GM23248 (cell line): ENCODE data around the gene MAPKBP1. TPM values are rescaled to one million over a fixed set of nuclear protein-coding genes. Genes with fewer than 3 reads are reported as not detected.

Experiments
- DNase-seq: peaks from one replicate; pipeline ENCODE4 v3.0.0-alpha.2; 2015
- H2AFZ ChIP-seq: fragments of 200-600 bp; sonication (generic); 2 replicates; pipeline ENCODE4 v1.6.1; 2016; ENCODE audit warnings: antibody characterized with exemption
- H3F3A ChIP-seq: fragments of 200-600 bp; sonication (generic); 2 replicates; pipeline ENCODE4 v1.6.1; 2016; ENCODE audit warnings: mild to moderate bottlenecking, antibody characterized with exemption, mixed run types; ENCODE audit not compliant: insufficient read depth
- H3K27ac ChIP-seq: fragments of 200-600 bp; sonication (generic); 2 replicates; pipeline ENCODE4 v1.5.1; 2016; ENCODE audit warnings: mild to moderate bottlenecking
- H3K27me3 ChIP-seq: fragments of 200-600 bp; sonication (generic); replicated peaks from 2 replicates; pipeline ENCODE4 v1.6.1; 2016; ENCODE audit warnings: mild to moderate bottlenecking; ENCODE audit not compliant: insufficient read depth
- H3K36me3 ChIP-seq: fragments of 200-600 bp; sonication (generic); 2 replicates; pipeline ENCODE4 v1.6.1; 2016; ENCODE audit warnings: low read depth, mild to moderate bottlenecking
- H3K4me1 ChIP-seq: fragments of 200-600 bp; sonication (generic); 2 replicates; pipeline ENCODE4 v1.6.1; 2016; ENCODE audit warnings: mild to moderate bottlenecking; ENCODE audit not compliant: insufficient read depth
- H3K4me2 ChIP-seq: fragments of 200-600 bp; sonication (generic); one replicate; pipeline ENCODE4 v1.6.1; 2016; ENCODE audit warnings: mild to moderate bottlenecking; ENCODE audit not compliant: unreplicated experiment
- H3K4me3 ChIP-seq: fragments of 200-600 bp; sonication (generic); 2 replicates; pipeline ENCODE4 v1.5.1; 2016; ENCODE audit warnings: mild to moderate bottlenecking
- H3K79me2 ChIP-seq: fragments of 200-600 bp; sonication (generic); 2 replicates; pipeline ENCODE4 v1.6.1; 2016; ENCODE audit warnings: mild to moderate bottlenecking; ENCODE audit not compliant: insufficient read depth
- H3K9ac ChIP-seq: fragments of 200-600 bp; sonication (generic); 2 replicates; pipeline ENCODE4 v1.6.1; 2016; ENCODE audit warnings: mild to moderate bottlenecking
- H3K9me2 ChIP-seq: fragments of 200-600 bp; sonication (generic); 2 replicates; pipeline ENCODE4 v1.6.1; 2016; ENCODE audit warnings: mixed run types, mild to moderate bottlenecking, moderate library complexity; ENCODE audit not compliant: insufficient read depth
- H3K9me3 ChIP-seq: fragments of 200-600 bp; sonication (generic); one replicate; pipeline ENCODE4 v1.6.1; 2017; ENCODE audit warnings: low read depth
- H4K20me1 ChIP-seq: fragments of 200-600 bp; sonication (generic); 2 replicates; pipeline ENCODE4 v1.6.0; 2016; ENCODE audit not compliant: insufficient read depth
- EZH2 ChIP-seq: fragments of 200-600 bp; sonication (generic); IDR thresholded peaks from 2 replicates; pipeline ENCODE4 v1.6.1; 2018; ENCODE audit warnings: antibody characterized with exemption, mild to moderate bottlenecking; ENCODE audit not compliant: insufficient read depth, poor library complexity, severe bottlenecking
- EZH2phosphoT487 ChIP-seq: fragments of 200-600 bp; sonication (generic); IDR thresholded peaks from 2 replicates; pipeline ENCODE4 v1.6.1; 2018; ENCODE audit warnings: antibody characterized with exemption, moderate library complexity, mild to moderate bottlenecking, low read depth; ENCODE audit not compliant: insufficient read depth
- WGBS, 2 experiments: methylation state at CpG; one replicate each; pipeline ENCODE4 v1.1.6; 2015 to 2017; ENCODE audit warnings: low lambda C conversion rate in 2 of 2, low coverage in 1 of 2; ENCODE audit errors: missing lambda C conversion rate in 2 of 2; 5-methylcytosine and 5-hydroxymethylcytosine counted together
- in situ Hi-C: fragments of 300-500 bp; cut with MboI; formaldehyde crosslinking; loops from 2 replicates; pipeline ENCODE4 v1.15.0; 2020
- polyA plus RNA-seq: library from polyadenylated mRNA; unstranded; fragments of >200 nt; fragmentation: Nextera tagmentation; extraction: Ambion mirVana; gene quantifications from 2 replicates; pipeline ENCODE4 v1.2.1, GENCODE V29; 2016
- total RNA-seq: library from RNA; depleted of rRNA; stranded (reverse); fragments of >200 nt; shearing (Covaris generic); gene quantifications from 2 replicates; pipeline ENCODE4 v1.2.3, GENCODE V29; 2014

The MAPKBP1 gene
- total and polyA plus RNA-seq, 2 experiments from 2014 or later: 5.2 to 8.5 TPM

- no peaks in the 10 kb centered on the region for H3K36me3 ChIP-seq
These were observed 9.0 kb downstream of the MAPKBP1 start for GRCh38 chr15:41783296-41783695.

GRCh38 chr15:41788262-41788661, 14.0 kb downstream of the MAPKBP1 start:
- H3K9me3 ChIP-seq: no peaks in the 10 kb centered on the region
- H3K27ac ChIP-seq: no peak overlapping the region
- H3K4me1 ChIP-seq: peaks cover 22% of the 10 kb centered on the region
- H3F3A ChIP-seq: peaks cover 24% of the 10 kb centered on the region
- H3K9ac ChIP-seq: no peak overlapping the region
- H3K9me2 ChIP-seq: no peaks in the 10 kb centered on the region
- H3K27me3 ChIP-seq: no peaks in the 10 kb centered on the region
- H3K4me2 ChIP-seq: no peak overlapping the region
- H3K4me3 ChIP-seq: no peak overlapping the region
- 91 to 100% methylated on average over 3 of the region's 3 CpGs for WGBS, 2 experiments
- peaks cover 97% of the 10 kb centered on the region for H3K79me2 ChIP-seq
- TF ChIP-seq EZH2phosphoT487 (no peak), EZH2 (no peak)
- no peaks in the 10 kb centered on the region for H4K20me1 ChIP-seq
- no peaks in the 10 kb centered on the region for H3K36me3 ChIP-seq
- no peak for DNase-seq
- in situ Hi-C loops: no loop called here
- H2AFZ ChIP-seq: no peak overlapping the region

More at GRCh38 chr15:41783296-41783695, 9.0 kb downstream of the MAPKBP1 start:
- H3K4me3 ChIP-seq: no peak overlapping the region
- H3K9me3 ChIP-seq: no peaks in the 10 kb centered on the region
- peaks cover 18% of the 10 kb centered on the region for H3K4me1 ChIP-seq
- H3K9me2 ChIP-seq: no peaks in the 10 kb centered on the region
- peaks cover 23% of the 10 kb centered on the region for H3F3A ChIP-seq
- no peak overlapping the region for H3K27ac ChIP-seq
- H2AFZ ChIP-seq: no peak overlapping the region
- DNase-seq: no peak
- 48 to 69% methylated on average over 1 of the region's 1 CpG for WGBS, 2 experiments
- no peak overlapping the region for H3K9ac ChIP-seq
- TF ChIP-seq EZH2 (no peak), EZH2phosphoT487 (no peak)
- no peak overlapping the region for H3K4me2 ChIP-seq
- no peaks in the 10 kb centered on the region for H4K20me1 ChIP-seq
- in situ Hi-C loops: no loop called here
- peaks cover 99% of the 10 kb centered on the region for H3K79me2 ChIP-seq
- H3K27me3 ChIP-seq: no peaks in the 10 kb centered on the region

GRCh38 chr15:41789236-41789635, 15.0 kb downstream of the MAPKBP1 start:
- Histone ChIP-seq H3K4me2 (no peak overlapping the region), H3K27ac (no peak overlapping the region), H3K27me3 (no peaks in the 10 kb centered on the region), H2AFZ (no peak overlapping the region), H3K9me3 (no peaks in the 10 kb centered on the region), H3K4me1 (peaks cover 32% of the 10 kb centered on the region), H3K9me2 (no peaks in the 10 kb centered on the region), H3K79me2 (peaks cover 94% of the 10 kb centered on the region), H3F3A (peaks cover 30% of the 10 kb centered on the region), H4K20me1 (no peaks in the 10 kb centered on the region), H3K9ac (no peak overlapping the region), H3K36me3 (no peaks in the 10 kb centered on the region), H3K4me3 (no peak overlapping the region)
- in situ Hi-C loops: no loop called here
- TF ChIP-seq EZH2: no peak
- no peak for TF ChIP-seq EZH2phosphoT487
- no peak for DNase-seq
- WGBS, 2 experiments: 95 to 99% methylated on average over 4 of the region's 4 CpGs

GRCh38 chr15:41789662-41790061, 15.4 kb downstream of the MAPKBP1 start:
- no peak for DNase-seq
- Histone ChIP-seq H3K27ac (no peak overlapping the region), H3F3A (peaks cover 35% of the 10 kb centered on the region), H3K27me3 (no peaks in the 10 kb centered on the region), H3K79me2 (peaks cover 94% of the 10 kb centered on the region), H3K9me3 (no peaks in the 10 kb centered on the region), H3K4me3 (no peak overlapping the region), H4K20me1 (no peaks in the 10 kb centered on the region), H3K4me1 (peaks cover 36% of the 10 kb centered on the region), H3K9ac (no peak overlapping the region), H3K36me3 (no peaks in the 10 kb centered on the region), H3K9me2 (no peaks in the 10 kb centered on the region), H2AFZ (no peak overlapping the region), H3K4me2 (no peak overlapping the region)
- TF ChIP-seq EZH2phosphoT487: no peak
- no peak for TF ChIP-seq EZH2
- in situ Hi-C loops: no loop called here

- Histone ChIP-seq H3K27me3 (no peaks in the 10 kb centered on the region), H3K4me2 (no peak overlapping the region), H3K36me3 (no peaks in the 10 kb centered on the region), H3K4me3 (no peak overlapping the region), H3K4me1 (peaks cover 36% of the 10 kb centered on the region), H3K9ac (no peak overlapping the region), H3F3A (peaks cover 36% of the 10 kb centered on the region), H3K9me2 (no peaks in the 10 kb centered on the region), H3K9me3 (no peaks in the 10 kb centered on the region), H4K20me1 (no peaks in the 10 kb centered on the region), H2AFZ (no peak overlapping the region), H3K27ac (peak overlapping the region; percentile 87), H3K79me2 (peaks cover 94% of the 10 kb centered on the region)
- 95 to 97% methylated on average over 3 of the region's 3 CpGs for WGBS, 2 experiments
- in situ Hi-C loops: no loop called here
- TF ChIP-seq EZH2phosphoT487: no peak
- TF ChIP-seq EZH2: no peak
- no peak for DNase-seq
These were observed 15.9 kb downstream of the MAPKBP1 start for GRCh38 chr15:41790169-41790568.
